C4-2B (cell line): ENCODE measurements around the gene ENAH.

Experiments
- H3K27ac ChIP-seq: fragments of 450-650 bp; 2 replicates; pipeline ENCODE4 v1.5.1; 2017
- CTCF ChIP-seq: fragments of 450-650 bp; conservative IDR thresholded peaks from 2 replicates; pipeline ENCODE4 v1.5.1; 2017; ENCODE audit warnings: mild to moderate bottlenecking
- ZFX ChIP-seq: fragments of 450-650 bp; IDR thresholded peaks from 2 replicates; pipeline ENCODE4 v1.6.1; 2017

The ENAH gene

GRCh38 chr1:225460737-225461532, 192.0 kb downstream of the ENAH start:
- no peak for TF ChIP-seq CTCF
- no peak for TF ChIP-seq ZFX
- no peak overlapping the region; the same call in 1 of the 2 replicates for H3K27ac ChIP-seq

- no peak overlapping the region for H3K27ac ChIP-seq
- TF ChIP-seq CTCF (no peak), ZFX (no peak)
These were observed 192.7 kb downstream of the ENAH start for GRCh38 chr1:225460021-225460736.

GRCh38 chr1:225458222-225458631, 194.7 kb downstream of the ENAH start:
- no peak for TF ChIP-seq ZFX
- TF ChIP-seq CTCF = no peak
- H3K27ac ChIP-seq = no peak overlapping the region

GRCh38 chr1:225454733-225455132, 198.2 kb downstream of the ENAH start:
- peak overlapping the region; percentile 45 for H3K27ac ChIP-seq
- TF ChIP-seq CTCF = no peak
- TF ChIP-seq ZFX = no peak

- TF ChIP-seq CTCF (no peak), ZFX (no peak)
These were observed 198.9 kb downstream of the ENAH start for GRCh38 chr1:225453797-225454648.

GRCh38 chr1:225451840-225452515, 200.9 kb downstream of the ENAH start:
- no peak for TF ChIP-seq CTCF
- no peak for TF ChIP-seq ZFX
- H3K27ac ChIP-seq = no peak overlapping the region

More at GRCh38 chr1:225453797-225454648, 198.9 kb downstream of the ENAH start:
- H3K27ac ChIP-seq = peak overlapping the region; percentile 45
